Uterus (tissue), 2 donors: ENCODE data around the gene SCCPDH.

Experiments used
- POLR2A ChIP-seq, 2 donors: fragments of 450-650 bp; IDR thresholded peaks; one replicate each; pipeline ENCODE4 v1.6.1; 2016; ENCODE audit warnings: antibody characterized with exemption in 2 of 2, mild to moderate bottlenecking in 1 of 2, moderate library complexity in 1 of 2
- TF ChIP-seq, protein P1 (sequence below), 4 experiments: fragments of 200-600 bp in 2 of 4; fragments of 450-650 bp in 2 of 4; sonication (generic) in 2 of 4; IDR thresholded peaks; one replicate each; pipeline ENCODE4 v1.5.1; 2016 to 2019; ENCODE audit warnings: antibody characterized with exemption in 4 of 4, mild to moderate bottlenecking in 2 of 4, moderate library complexity in 1 of 4

DNA sequence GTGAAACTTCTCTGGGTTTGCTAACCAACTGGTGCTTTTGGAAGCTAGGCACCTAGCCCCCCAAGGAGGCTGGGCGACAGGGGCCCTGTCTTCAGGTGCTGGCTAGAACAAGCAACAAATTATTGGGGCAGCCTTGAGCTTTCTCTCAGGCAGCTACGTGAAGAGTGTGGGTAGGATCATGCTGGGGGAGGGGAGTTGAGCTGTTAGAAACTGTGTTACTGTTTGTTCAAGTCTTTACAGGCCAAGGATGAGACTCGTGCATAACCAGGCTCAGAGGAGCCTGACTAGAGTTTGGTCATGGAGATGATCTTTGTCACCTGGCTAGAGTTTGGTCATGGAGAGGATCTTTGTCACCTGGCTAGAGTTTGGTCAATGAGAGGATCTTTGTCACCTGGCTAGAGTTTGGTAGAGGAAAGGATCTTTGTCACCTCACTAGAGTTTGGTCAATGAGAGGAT lies 12.6 kb upstream of the SCCPDH start:
- TF ChIP-seq, protein P1, sequence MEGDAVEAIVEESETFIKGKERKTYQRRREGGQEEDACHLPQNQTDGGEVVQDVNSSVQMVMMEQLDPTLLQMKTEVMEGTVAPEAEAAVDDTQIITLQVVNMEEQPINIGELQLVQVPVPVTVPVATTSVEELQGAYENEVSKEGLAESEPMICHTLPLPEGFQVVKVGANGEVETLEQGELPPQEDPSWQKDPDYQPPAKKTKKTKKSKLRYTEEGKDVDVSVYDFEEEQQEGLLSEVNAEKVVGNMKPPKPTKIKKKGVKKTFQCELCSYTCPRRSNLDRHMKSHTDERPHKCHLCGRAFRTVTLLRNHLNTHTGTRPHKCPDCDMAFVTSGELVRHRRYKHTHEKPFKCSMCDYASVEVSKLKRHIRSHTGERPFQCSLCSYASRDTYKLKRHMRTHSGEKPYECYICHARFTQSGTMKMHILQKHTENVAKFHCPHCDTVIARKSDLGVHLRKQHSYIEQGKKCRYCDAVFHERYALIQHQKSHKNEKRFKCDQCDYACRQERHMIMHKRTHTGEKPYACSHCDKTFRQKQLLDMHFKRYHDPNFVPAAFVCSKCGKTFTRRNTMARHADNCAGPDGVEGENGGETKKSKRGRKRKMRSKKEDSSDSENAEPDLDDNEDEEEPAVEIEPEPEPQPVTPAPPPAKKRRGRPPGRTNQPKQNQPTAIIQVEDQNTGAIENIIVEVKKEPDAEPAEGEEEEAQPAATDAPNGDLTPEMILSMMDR (IDR thresholded peaks at IDR 0.05): no peak
- no peak for TF ChIP-seq POLR2A (IDR thresholded peaks at IDR 0.05)
